Measurements from ENCODE around the gene PRCC. TPM values are rescaled to one million over a fixed set of nuclear protein-coding genes. Genes with fewer than 3 reads are reported as not detected.

Gene PRCC
- total and polyA plus RNA-seq, 2 of the 4 experiments (the other 2 are of a cell fraction), result 10.6 to 59.6 TPM

GRCh38 chr1:156796340-156797097 is 29.2 kb downstream of the PRCC start:
- ChIA-PET CTCF (interaction anchor here (0.9 to 1.9 kb wide), 3 partner anchors 63 to 107 kb away, joined by 3 to 5 read pairs (median 5); no protein-coding TSS in a partner anchor), POLR2A (ENCODE audit: unreplicated experiment) (no interaction called here)
- ATAC-seq (ENCODE audit: low read depth) (no peak), DNase-seq (no peak)
- BruUV-seq (replicated peaks), result no TSS peak
- Histone ChIP-seq H2BK20ac (ENCODE audit: low read depth, low read length) (no peak overlapping the region), H3K23ac (ENCODE audit: low read depth, low read length) (no peak overlapping the region), H4K91ac (ENCODE audit: insufficient read depth, low read depth, low read length) (no peak overlapping the region), H3K4ac (ENCODE audit: low read depth, low read length) (no peak overlapping the region), H3K27me3 (ENCODE audit: control insufficient read depth, insufficient read depth, low read length) (no peaks in the 10 kb centered on the region), H2BK5ac (ENCODE audit: low read depth, low read length, poor library complexity, severe bottlenecking) (no peak overlapping the region), H3K79me1 (ENCODE audit: low read depth in 1 of 2, low read length in 2 of 2) (peaks cover 0 to 16% of the 10 kb centered on the region in 2 experiments; a peak in 1 of 4 replicates), H3K36me3 (ENCODE audit: control insufficient read depth, insufficient read depth, low read length) (peaks cover 59% of the 10 kb centered on the region), H3K9ac (ENCODE audit: low read depth, low read length) (no peak overlapping the region), H3K18ac (ENCODE audit: low read depth, low read length) (no peak overlapping the region), H2AK9ac (replicated peaks; ENCODE audit: low read depth, low read length, poor library complexity) (no peak overlapping the region), H2BK15ac (ENCODE audit: low read depth, low read length) (no peak overlapping the region), H3K9me3 (ENCODE audit: control insufficient read depth, insufficient read depth, low read length) (no peaks in the 10 kb centered on the region), H3K14ac (replicated peaks; ENCODE audit: low read depth, low read length) (no peak overlapping the region), H3K4me2 (ENCODE audit: low read depth, low read length) (no peak overlapping the region), H3K56ac (ENCODE audit: extremely low read depth, insufficient read depth, low read length) (no peak overlapping the region), H2AK5ac (ENCODE audit: low read depth, low read length) (no peak overlapping the region), H2BK120ac (ENCODE audit: low read depth, low read length) (no peak overlapping the region), H2AFZ (replicated peaks; ENCODE audit: low read length, poor library complexity) (no peak overlapping the region), H3K27ac (ENCODE audit: insufficient read depth, low read length) (no peak overlapping the region), H4K20me1 (ENCODE audit: insufficient read depth, low read length) (peaks cover 36% of the 10 kb centered on the region), H4K8ac (ENCODE audit: low read depth in 2 of 2, low read length in 2 of 2) (no peak overlapping the region), H3K9me1 (ENCODE audit: insufficient read depth, low read length) (no peaks in the 10 kb centered on the region), H3K4me1 (ENCODE audit: control insufficient read depth, insufficient read depth, low read length) (peaks cover 7% of the 10 kb centered on the region), H3K4me3 (ENCODE audit: insufficient read depth, low read depth, low read length) (no peak overlapping the region), H4K5ac (ENCODE audit: low read depth, low read length) (no peak overlapping the region)
- intact Hi-C loops (cut with micrococcal nuclease) (loop anchor here (1.0 to 5.0 kb wide), 4 partner anchors 64 to 126 kb away; partner anchors contain the start of genes LRRC71 and NTRK1), in situ Hi-C loops (cut with MboI; ENCODE audit: low sequenced_read_pairs) (no loop called here), dilution Hi-C loops (cut with HindIII; ENCODE audit: low sequenced_read_pairs, unreplicated experiment) (no loop called here)
- 91% methylated on average over 5 of the region's 8 CpGs; no CpG with 5 or more reads in 1 of the 2 experiments for WGBS, 2 experiments (ENCODE audit: extremely low coverage in 2 of 2, insufficient read length in 1 of 2)
- no peak for TF ChIP-seq MXI1 (IDR thresholded peaks at IDR 0.05; ENCODE audit: borderline replicate concordance, low read depth, low read length)
- no peak for TF ChIP-seq SMC3 (IDR thresholded peaks at IDR 0.05; ENCODE audit: low read depth, low read length)
- no peak for TF ChIP-seq CHD1 (IDR thresholded peaks at IDR 0.05; ENCODE audit: low read depth, low read length)
- TF ChIP-seq RAD21 (IDR thresholded peaks at IDR 0.05; ENCODE audit: low read length), result no peak
- TF ChIP-seq RFX5 (IDR thresholded peaks at IDR 0.05; ENCODE audit: low read depth, low read length), result no peak
- no peak for TF ChIP-seq NFE2L2 (IDR thresholded peaks at IDR 0.05; ENCODE audit: low read depth, low read length)
- no peak for TF ChIP-seq ELK1 (IDR thresholded peaks at IDR 0.05; ENCODE audit: borderline replicate concordance, low read depth, low read length)
- TF ChIP-seq BHLHE40 (IDR thresholded peaks at IDR 0.05; ENCODE audit: low read depth, low read length), result no peak
- no peak for TF ChIP-seq POLR2A (IDR thresholded peaks at IDR 0.05; ENCODE audit: low read depth, low read length)
- no peak for TF ChIP-seq CEBPB (IDR thresholded peaks at IDR 0.05; ENCODE audit: low read depth, low read length)
- TF ChIP-seq FOS (IDR thresholded peaks at IDR 0.05; ENCODE audit: low read depth, low read length), result no peak
- no peak for TF ChIP-seq CTCF (conservative IDR thresholded peaks at IDR 0.05; ENCODE audit: low read depth, low read length)
- TF ChIP-seq USF2 (IDR thresholded peaks at IDR 0.05; ENCODE audit: low read depth, low read length), result no peak
- TF ChIP-seq MAFK (IDR thresholded peaks at IDR 0.05; ENCODE audit: low read depth, low read length), result no peak
- no peak for TF ChIP-seq MAZ (IDR thresholded peaks at IDR 0.05; ENCODE audit: borderline replicate concordance, low read depth, low read length)

Data from IMR-90 (cell line).